Hepatocyte (in vitro differentiated cells): ENCODE results near the gene STAC2.

Experiments
- EZH2 ChIP-seq: fragments of 200-600 bp; sonication (generic); IDR thresholded peaks from 2 replicates; pipeline ENCODE4 v1.6.1; 2016; ENCODE audit warnings: antibody characterized with exemption, mild to moderate bottlenecking, borderline replicate concordance
- TF ChIP-seq, protein P1 (sequence below): fragments of 200-600 bp; sonication (generic); IDR thresholded peaks from 2 replicates; pipeline ENCODE4 v1.5.1; 2016; ENCODE audit warnings: antibody characterized with exemption, mild to moderate bottlenecking; ENCODE audit not compliant: poor library complexity

DNA sequence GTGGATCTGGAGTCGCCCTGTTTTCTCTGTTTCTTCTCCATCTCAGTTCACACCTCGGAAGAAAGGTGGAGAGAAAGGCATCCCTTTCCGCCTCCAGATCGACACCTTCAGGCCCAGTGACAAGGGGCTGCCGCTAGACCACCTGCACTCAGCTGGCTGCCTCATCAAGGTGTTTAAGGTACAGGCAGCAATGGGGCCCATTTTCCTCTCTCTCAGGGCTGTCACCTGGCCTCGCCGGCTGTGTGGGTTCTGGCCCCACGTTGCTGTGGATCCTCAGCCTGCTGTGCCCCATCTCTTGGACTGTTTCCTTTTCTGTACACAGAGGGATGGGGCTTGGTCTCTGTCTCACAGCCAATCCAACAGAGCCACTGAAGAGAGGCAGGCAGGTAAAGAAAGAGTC is 17.4 kb upstream of the STAC2 start:
- TF ChIP-seq, protein P1, sequence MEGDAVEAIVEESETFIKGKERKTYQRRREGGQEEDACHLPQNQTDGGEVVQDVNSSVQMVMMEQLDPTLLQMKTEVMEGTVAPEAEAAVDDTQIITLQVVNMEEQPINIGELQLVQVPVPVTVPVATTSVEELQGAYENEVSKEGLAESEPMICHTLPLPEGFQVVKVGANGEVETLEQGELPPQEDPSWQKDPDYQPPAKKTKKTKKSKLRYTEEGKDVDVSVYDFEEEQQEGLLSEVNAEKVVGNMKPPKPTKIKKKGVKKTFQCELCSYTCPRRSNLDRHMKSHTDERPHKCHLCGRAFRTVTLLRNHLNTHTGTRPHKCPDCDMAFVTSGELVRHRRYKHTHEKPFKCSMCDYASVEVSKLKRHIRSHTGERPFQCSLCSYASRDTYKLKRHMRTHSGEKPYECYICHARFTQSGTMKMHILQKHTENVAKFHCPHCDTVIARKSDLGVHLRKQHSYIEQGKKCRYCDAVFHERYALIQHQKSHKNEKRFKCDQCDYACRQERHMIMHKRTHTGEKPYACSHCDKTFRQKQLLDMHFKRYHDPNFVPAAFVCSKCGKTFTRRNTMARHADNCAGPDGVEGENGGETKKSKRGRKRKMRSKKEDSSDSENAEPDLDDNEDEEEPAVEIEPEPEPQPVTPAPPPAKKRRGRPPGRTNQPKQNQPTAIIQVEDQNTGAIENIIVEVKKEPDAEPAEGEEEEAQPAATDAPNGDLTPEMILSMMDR, result no peak
- TF ChIP-seq EZH2, result no peak
